SK-N-SH treated with all-trans-retinoic acid at 6 μM for 48 hours (cell line): ENCODE measurements around the gene NPY4R2.
"Not testable (repeated sequence)": the region's sequence is repeated elsewhere in the genome, so short reads cannot be mapped to it uniquely, and the experiment has no call there.

Experiments used
- ARNTL ChIP-seq: fragments of 450-650 bp; formaldehyde crosslinking; IDR thresholded peaks from 2 replicates; pipeline ENCODE4 v1.5.0; 2020; ENCODE audit warnings: low read depth, mild to moderate bottlenecking, moderate library complexity, borderline replicate concordance
- CREB5 ChIP-seq: fragments of 250-450 bp; sonication (Bioruptor Pico); IDR thresholded peaks from 2 replicates; pipeline ENCODE4 v1.5.1; 2020; ENCODE audit warnings: low read depth, mild to moderate bottlenecking, moderate library complexity
- GLIS3 ChIP-seq: fragments of 250-450 bp; sonication (Bioruptor Pico); IDR thresholded peaks from 2 replicates; pipeline ENCODE4 v1.5.0; 2020; ENCODE audit warnings: mild to moderate bottlenecking, moderate library complexity
- PATZ1 ChIP-seq: fragments of 250-450 bp; sonication (Bioruptor Pico); IDR thresholded peaks from 2 replicates; pipeline ENCODE4 v1.8.0; 2020; ENCODE audit warnings: mild to moderate bottlenecking, moderate library complexity, borderline replicate concordance
- RARB ChIP-seq: fragments of 250-450 bp; sonication (Bioruptor Pico); IDR thresholded peaks from 2 replicates; pipeline ENCODE4 v1.8.0; 2021; ENCODE audit warnings: mild to moderate bottlenecking, moderate library complexity
- TSHZ2 ChIP-seq: fragments of 250-450 bp; sonication (Bioruptor Pico); IDR thresholded peaks from 2 replicates; pipeline ENCODE4 v1.5.0; 2020; ENCODE audit warnings: mild to moderate bottlenecking, moderate library complexity
- ZFP3 ChIP-seq: fragments of 250-450 bp; sonication (Bioruptor Pico); IDR thresholded peaks from 2 replicates; pipeline ENCODE4 v1.5.0; 2020; ENCODE audit warnings: mild to moderate bottlenecking, moderate library complexity
- ZFP30 ChIP-seq: fragments of 450-650 bp; formaldehyde crosslinking; IDR thresholded peaks from 2 replicates; pipeline ENCODE4 v1.5.0; 2022; ENCODE audit warnings: mild to moderate bottlenecking, moderate library complexity
- ZNF70 ChIP-seq: fragments of 450-650 bp; formaldehyde crosslinking; IDR thresholded peaks from 2 replicates; pipeline ENCODE4 v1.5.0; 2020; ENCODE audit warnings: mild to moderate bottlenecking, moderate library complexity
- ZNF8 ChIP-seq: fragments of 450-650 bp; formaldehyde crosslinking; IDR thresholded peaks from 2 replicates; pipeline ENCODE4 v1.5.0; 2020; ENCODE audit warnings: mild to moderate bottlenecking, moderate library complexity

- not testable (repeated sequence) for TF ChIP-seq ARNTL (CRISPR knock-in tag); RARB (CRISPR knock-in tag); TSHZ2 (CRISPR knock-in tag); PATZ1 (CRISPR knock-in tag); CREB5 (CRISPR knock-in tag); ZFP30 (CRISPR knock-in tag); ZFP3 (CRISPR knock-in tag); ZNF70 (CRISPR knock-in tag); ZNF8; GLIS3
Observed at GRCh38 chr10:47941379-47941778, 22.9 kb downstream of the NPY4R2 start.
